K562 (cell line): ENCODE measurements around the gene PPIP5K2. TPM values are rescaled to one million over a fixed set of nuclear protein-coding genes. Genes with fewer than 3 reads are reported as not detected.

Source experiments
- CC2D1A ChIP-seq: fragments of 450-650 bp; IDR thresholded peaks from 2 replicates; pipeline ENCODE4 v1.6.1; 2017; ENCODE audit warnings: mild to moderate bottlenecking
- DPF2 ChIP-seq: fragments of 450-650 bp; IDR thresholded peaks from 2 replicates; pipeline ENCODE4 v1.6.1; 2016
- ELF4 ChIP-seq: fragments of 450-650 bp; formaldehyde crosslinking; IDR thresholded peaks from 2 replicates; pipeline ENCODE4 v1.4.0; 2022; ENCODE audit warnings: missing genetic modification characterization
- HDAC3 ChIP-seq: fragments of 450-650 bp; IDR thresholded peaks from 2 replicates; pipeline ENCODE4 v1.6.1; 2018; ENCODE audit warnings: borderline replicate concordance, mild to moderate bottlenecking, moderate library complexity; ENCODE audit not compliant: partially characterized antibody
- PTRF ChIP-seq: fragments of 450-650 bp; IDR thresholded peaks from 2 replicates; pipeline ENCODE4 v1.6.1; 2016; ENCODE audit warnings: mild to moderate bottlenecking, missing genetic modification characterization, missing compliant biosample characterization
- RBM17 ChIP-seq: fragments of 200-400 bp; formaldehyde crosslinking; IDR thresholded peaks from 2 replicates; pipeline ENCODE4 v1.6.1; 2017; ENCODE audit warnings: low read depth, mild to moderate bottlenecking, low read length, borderline replicate concordance
- SAFB2 ChIP-seq: fragments of 200-400 bp; formaldehyde crosslinking; IDR thresholded peaks from 2 replicates; pipeline ENCODE4 v1.6.1; 2018; ENCODE audit warnings: borderline replicate concordance, low read length, low read depth, moderate library complexity; ENCODE audit not compliant: severe bottlenecking
- SMAD2 ChIP-seq: fragments of 150-350 bp; IDR thresholded peaks from 2 replicates; pipeline ENCODE4 v1.6.1; 2014; ENCODE audit warnings: low read depth, mild to moderate bottlenecking, low read length
- SRSF3 ChIP-seq: fragments of 200-400 bp; formaldehyde crosslinking; IDR thresholded peaks from 2 replicates; pipeline ENCODE4 v1.6.1; 2016; ENCODE audit warnings: mild to moderate bottlenecking, low read length, moderate library complexity; ENCODE audit not compliant: insufficient read depth
- U2AF2 ChIP-seq: fragments of 200-400 bp; formaldehyde crosslinking; optimal IDR thresholded peaks from 2 replicates; pipeline ENCODE3; 2017; ENCODE audit warnings: low read depth, mild to moderate bottlenecking, low read length
- ZNF217 ChIP-seq: sonication (generic); formaldehyde crosslinking; IDR thresholded peaks from 2 replicates; pipeline ENCODE4 v1.8.0; 2022; ENCODE audit warnings: mild to moderate bottlenecking, missing genetic modification reagents
- polyA plus RNA-seq, 8 experiments: library from polyadenylated mRNA; depleted of rRNA in 4 of 8; stranded (reverse) in 5 of 8; unstranded in 3 of 8; fragments of >200 nt; fragmentation: Nextera tagmentation in 2 of 8; fragmentation: Illumina TruSeq in 1 of 8; extraction: Ambion mirVana in 2 of 8; extraction: Trizol in 1 of 8; gene quantifications; 2 replicates each; pipeline versions ENCODE4 v1.2.1 to v1.2.3, GENCODE V29; 2011 to 2014; ENCODE audit warnings: inconsistent platforms in 1 of 8, missing spikeins in 1 of 8
- total RNA-seq, 7 experiments: library from RNA; depleted of rRNA in 6 of 7; stranded (reverse); fragments of >200 nt in 6 of 7; fragmentation: Illumina TruSeq in 2 of 7; extraction: Trizol in 2 of 7; gene quantifications; 2 replicates each; pipeline versions ENCODE4 v1.2.1 to v1.2.3, GENCODE V29; 2011 to 2021; ENCODE audit warnings: low replicate concordance in 1 of 7
- TF ChIP-seq, protein P1 (sequence below): sonication (generic); formaldehyde crosslinking; IDR thresholded peaks from 2 replicates; pipeline ENCODE4 v1.8.0; 2023; ENCODE audit warnings: missing genetic modification reagents, mild to moderate bottlenecking, borderline replicate concordance
- TF ChIP-seq, protein P2 (sequence below): sonication (generic); formaldehyde crosslinking; IDR thresholded peaks from 2 replicates; pipeline ENCODE4 v1.8.1; 2023; ENCODE audit warnings: mild to moderate bottlenecking, missing genetic modification reagents, moderate library complexity
- TF ChIP-seq, protein P3 (sequence below): sonication (generic); formaldehyde crosslinking; IDR thresholded peaks from 2 replicates; pipeline ENCODE4 v1.8.1; 2023; ENCODE audit warnings: mild to moderate bottlenecking, missing genetic modification reagents
- TF ChIP-seq, protein P4 (sequence below): fragments of 250-450 bp; sonication (Bioruptor Pico); IDR thresholded peaks from 2 replicates; pipeline ENCODE4 v1.5.1; 2021; ENCODE audit warnings: mild to moderate bottlenecking
- TF ChIP-seq, protein P5 (sequence below): fragments of 450-650 bp; IDR thresholded peaks from 2 replicates; pipeline ENCODE4 v1.6.1; 2016; ENCODE audit warnings: low read depth, mild to moderate bottlenecking, moderate library complexity

The PPIP5K2 gene
- total and polyA plus RNA-seq, 9 of the 15 experiments (the other 6 are each of a cell fraction or from before 2014, with no cell fraction given) = 39.4 to 150 (median 99.1) TPM

DNA sequence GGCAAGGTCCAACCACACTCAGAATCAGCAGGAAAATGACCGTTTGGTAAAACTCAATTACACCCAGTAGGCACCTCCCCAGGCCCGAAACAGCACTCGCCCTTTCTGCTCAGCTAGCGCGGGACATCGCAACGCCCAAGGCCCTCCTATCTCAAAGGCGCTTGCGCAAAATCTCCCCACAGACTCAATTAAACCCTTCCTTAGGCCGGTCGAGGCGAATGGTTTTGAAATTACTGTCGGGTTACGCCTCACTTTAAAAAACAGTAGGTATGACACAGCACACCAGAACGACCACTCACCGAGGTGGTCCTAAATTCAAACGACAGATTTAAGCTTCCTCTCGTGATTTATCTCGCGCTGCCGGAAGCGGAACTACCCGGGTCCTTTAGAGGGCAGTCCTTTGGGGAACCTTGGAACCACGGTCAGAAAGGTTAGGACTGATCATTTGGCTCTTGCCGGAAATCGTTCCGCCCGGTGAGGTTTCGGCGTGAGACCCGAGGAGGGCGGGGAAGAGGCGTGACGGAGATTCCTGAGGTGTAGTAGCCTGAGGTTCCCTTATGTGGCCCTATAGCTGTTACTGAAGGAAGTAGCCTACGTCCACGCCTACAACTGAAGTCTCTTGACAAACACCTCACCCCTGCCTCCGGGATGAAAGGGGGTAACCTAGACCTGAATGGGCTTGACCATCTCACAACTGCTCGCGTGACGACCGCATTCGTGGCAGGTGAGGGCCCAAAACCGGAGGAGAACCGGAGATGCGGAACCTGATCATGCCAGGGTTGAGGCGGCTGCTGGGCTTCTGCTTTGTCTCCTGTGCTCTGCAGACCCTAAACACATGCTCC, at the start of gene PPIP5K2, which contains the start of gene GIN1 (continued):
- TF ChIP-seq, protein P1, sequence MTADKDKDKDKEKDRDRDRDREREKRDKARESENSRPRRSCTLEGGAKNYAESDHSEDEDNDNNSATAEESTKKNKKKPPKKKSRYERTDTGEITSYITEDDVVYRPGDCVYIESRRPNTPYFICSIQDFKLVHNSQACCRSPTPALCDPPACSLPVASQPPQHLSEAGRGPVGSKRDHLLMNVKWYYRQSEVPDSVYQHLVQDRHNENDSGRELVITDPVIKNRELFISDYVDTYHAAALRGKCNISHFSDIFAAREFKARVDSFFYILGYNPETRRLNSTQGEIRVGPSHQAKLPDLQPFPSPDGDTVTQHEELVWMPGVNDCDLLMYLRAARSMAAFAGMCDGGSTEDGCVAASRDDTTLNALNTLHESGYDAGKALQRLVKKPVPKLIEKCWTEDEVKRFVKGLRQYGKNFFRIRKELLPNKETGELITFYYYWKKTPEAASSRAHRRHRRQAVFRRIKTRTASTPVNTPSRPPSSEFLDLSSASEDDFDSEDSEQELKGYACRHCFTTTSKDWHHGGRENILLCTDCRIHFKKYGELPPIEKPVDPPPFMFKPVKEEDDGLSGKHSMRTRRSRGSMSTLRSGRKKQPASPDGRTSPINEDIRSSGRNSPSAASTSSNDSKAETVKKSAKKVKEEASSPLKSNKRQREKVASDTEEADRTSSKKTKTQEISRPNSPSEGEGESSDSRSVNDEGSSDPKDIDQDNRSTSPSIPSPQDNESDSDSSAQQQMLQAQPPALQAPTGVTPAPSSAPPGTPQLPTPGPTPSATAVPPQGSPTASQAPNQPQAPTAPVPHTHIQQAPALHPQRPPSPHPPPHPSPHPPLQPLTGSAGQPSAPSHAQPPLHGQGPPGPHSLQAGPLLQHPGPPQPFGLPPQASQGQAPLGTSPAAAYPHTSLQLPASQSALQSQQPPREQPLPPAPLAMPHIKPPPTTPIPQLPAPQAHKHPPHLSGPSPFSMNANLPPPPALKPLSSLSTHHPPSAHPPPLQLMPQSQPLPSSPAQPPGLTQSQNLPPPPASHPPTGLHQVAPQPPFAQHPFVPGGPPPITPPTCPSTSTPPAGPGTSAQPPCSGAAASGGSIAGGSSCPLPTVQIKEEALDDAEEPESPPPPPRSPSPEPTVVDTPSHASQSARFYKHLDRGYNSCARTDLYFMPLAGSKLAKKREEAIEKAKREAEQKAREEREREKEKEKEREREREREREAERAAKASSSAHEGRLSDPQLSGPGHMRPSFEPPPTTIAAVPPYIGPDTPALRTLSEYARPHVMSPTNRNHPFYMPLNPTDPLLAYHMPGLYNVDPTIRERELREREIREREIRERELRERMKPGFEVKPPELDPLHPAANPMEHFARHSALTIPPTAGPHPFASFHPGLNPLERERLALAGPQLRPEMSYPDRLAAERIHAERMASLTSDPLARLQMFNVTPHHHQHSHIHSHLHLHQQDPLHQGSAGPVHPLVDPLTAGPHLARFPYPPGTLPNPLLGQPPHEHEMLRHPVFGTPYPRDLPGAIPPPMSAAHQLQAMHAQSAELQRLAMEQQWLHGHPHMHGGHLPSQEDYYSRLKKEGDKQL = no peak
- TF ChIP-seq U2AF2 (no peak), ELF4 (no peak), SMAD2 (no peak), SRSF3 (no peak), RBM17 (no peak), ZNF217 (no peak), SAFB2 (no peak), HDAC3 (peak; percentile 36), CC2D1A (peak; percentile 89), DPF2 (peak; percentile 61; the same call in 1 of the 2 replicates), PTRF (tag) (no peak)
- TF ChIP-seq, protein P2, sequence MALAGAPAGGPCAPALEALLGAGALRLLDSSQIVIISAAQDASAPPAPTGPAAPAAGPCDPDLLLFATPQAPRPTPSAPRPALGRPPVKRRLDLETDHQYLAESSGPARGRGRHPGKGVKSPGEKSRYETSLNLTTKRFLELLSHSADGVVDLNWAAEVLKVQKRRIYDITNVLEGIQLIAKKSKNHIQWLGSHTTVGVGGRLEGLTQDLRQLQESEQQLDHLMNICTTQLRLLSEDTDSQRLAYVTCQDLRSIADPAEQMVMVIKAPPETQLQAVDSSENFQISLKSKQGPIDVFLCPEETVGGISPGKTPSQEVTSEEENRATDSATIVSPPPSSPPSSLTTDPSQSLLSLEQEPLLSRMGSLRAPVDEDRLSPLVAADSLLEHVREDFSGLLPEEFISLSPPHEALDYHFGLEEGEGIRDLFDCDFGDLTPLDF (CRISPR knock-in tag) = peak; percentile 80
- TF ChIP-seq, protein P3, sequence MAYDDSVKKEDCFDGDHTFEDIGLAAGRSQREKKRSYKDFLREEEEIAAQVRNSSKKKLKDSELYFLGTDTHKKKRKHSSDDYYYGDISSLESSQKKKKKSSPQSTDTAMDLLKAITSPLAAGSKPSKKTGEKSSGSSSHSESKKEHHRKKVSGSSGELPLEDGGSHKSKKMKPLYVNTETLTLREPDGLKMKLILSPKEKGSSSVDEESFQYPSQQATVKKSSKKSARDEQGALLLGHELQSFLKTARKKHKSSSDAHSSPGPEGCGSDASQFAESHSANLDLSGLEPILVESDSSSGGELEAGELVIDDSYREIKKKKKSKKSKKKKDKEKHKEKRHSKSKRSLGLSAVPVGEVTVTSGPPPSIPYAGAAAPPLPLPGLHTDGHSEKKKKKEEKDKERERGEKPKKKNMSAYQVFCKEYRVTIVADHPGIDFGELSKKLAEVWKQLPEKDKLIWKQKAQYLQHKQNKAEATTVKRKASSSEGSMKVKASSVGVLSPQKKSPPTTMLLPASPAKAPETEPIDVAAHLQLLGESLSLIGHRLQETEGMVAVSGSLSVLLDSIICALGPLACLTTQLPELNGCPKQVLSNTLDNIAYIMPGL (CRISPR knock-in tag) = no peak
- TF ChIP-seq, protein P4, sequence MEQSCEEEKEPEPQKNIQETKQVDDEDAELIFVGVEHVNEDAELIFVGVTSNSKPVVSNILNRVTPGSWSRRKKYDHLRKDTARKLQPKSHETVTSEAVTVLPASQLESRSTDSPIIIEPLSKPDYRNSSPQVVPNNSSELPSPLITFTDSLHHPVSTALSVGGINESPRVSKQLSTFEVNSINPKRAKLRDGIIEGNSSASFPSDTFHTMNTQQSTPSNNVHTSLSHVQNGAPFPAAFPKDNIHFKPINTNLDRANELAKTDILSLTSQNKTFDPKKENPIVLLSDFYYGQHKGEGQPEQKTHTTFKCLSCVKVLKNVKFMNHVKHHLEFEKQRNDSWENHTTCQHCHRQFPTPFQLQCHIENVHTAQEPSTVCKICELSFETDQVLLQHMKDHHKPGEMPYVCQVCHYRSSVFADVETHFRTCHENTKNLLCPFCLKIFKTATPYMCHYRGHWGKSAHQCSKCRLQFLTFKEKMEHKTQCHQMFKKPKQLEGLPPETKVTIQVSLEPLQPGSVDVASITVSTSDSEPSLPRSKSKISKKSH (CRISPR knock-in tag) = no peak
- TF ChIP-seq, protein P5, sequence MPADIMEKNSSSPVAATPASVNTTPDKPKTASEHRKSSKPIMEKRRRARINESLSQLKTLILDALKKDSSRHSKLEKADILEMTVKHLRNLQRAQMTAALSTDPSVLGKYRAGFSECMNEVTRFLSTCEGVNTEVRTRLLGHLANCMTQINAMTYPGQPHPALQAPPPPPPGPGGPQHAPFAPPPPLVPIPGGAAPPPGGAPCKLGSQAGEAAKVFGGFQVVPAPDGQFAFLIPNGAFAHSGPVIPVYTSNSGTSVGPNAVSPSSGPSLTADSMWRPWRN = 0 out of 2 replicates have a peak, but pooled peaks have one; percentile 12
